ENCODE measurements around the gene LKAAEAR1. TPM values are rescaled to one million over a fixed set of nuclear protein-coding genes. Genes with fewer than 3 reads are reported as not detected.

LKAAEAR1 gene
- total and polyA plus RNA-seq, 2 experiments from 2014 or later: 1.8 TPM; not detected in 1

GRCh38 chr20:64077541-64077875 is 6.7 kb downstream of the LKAAEAR1 start:
- TF ChIP-seq REST (IDR thresholded peaks at IDR 0.05; ENCODE audit: unreplicated experiment): no peak
- TF ChIP-seq, protein P1, sequence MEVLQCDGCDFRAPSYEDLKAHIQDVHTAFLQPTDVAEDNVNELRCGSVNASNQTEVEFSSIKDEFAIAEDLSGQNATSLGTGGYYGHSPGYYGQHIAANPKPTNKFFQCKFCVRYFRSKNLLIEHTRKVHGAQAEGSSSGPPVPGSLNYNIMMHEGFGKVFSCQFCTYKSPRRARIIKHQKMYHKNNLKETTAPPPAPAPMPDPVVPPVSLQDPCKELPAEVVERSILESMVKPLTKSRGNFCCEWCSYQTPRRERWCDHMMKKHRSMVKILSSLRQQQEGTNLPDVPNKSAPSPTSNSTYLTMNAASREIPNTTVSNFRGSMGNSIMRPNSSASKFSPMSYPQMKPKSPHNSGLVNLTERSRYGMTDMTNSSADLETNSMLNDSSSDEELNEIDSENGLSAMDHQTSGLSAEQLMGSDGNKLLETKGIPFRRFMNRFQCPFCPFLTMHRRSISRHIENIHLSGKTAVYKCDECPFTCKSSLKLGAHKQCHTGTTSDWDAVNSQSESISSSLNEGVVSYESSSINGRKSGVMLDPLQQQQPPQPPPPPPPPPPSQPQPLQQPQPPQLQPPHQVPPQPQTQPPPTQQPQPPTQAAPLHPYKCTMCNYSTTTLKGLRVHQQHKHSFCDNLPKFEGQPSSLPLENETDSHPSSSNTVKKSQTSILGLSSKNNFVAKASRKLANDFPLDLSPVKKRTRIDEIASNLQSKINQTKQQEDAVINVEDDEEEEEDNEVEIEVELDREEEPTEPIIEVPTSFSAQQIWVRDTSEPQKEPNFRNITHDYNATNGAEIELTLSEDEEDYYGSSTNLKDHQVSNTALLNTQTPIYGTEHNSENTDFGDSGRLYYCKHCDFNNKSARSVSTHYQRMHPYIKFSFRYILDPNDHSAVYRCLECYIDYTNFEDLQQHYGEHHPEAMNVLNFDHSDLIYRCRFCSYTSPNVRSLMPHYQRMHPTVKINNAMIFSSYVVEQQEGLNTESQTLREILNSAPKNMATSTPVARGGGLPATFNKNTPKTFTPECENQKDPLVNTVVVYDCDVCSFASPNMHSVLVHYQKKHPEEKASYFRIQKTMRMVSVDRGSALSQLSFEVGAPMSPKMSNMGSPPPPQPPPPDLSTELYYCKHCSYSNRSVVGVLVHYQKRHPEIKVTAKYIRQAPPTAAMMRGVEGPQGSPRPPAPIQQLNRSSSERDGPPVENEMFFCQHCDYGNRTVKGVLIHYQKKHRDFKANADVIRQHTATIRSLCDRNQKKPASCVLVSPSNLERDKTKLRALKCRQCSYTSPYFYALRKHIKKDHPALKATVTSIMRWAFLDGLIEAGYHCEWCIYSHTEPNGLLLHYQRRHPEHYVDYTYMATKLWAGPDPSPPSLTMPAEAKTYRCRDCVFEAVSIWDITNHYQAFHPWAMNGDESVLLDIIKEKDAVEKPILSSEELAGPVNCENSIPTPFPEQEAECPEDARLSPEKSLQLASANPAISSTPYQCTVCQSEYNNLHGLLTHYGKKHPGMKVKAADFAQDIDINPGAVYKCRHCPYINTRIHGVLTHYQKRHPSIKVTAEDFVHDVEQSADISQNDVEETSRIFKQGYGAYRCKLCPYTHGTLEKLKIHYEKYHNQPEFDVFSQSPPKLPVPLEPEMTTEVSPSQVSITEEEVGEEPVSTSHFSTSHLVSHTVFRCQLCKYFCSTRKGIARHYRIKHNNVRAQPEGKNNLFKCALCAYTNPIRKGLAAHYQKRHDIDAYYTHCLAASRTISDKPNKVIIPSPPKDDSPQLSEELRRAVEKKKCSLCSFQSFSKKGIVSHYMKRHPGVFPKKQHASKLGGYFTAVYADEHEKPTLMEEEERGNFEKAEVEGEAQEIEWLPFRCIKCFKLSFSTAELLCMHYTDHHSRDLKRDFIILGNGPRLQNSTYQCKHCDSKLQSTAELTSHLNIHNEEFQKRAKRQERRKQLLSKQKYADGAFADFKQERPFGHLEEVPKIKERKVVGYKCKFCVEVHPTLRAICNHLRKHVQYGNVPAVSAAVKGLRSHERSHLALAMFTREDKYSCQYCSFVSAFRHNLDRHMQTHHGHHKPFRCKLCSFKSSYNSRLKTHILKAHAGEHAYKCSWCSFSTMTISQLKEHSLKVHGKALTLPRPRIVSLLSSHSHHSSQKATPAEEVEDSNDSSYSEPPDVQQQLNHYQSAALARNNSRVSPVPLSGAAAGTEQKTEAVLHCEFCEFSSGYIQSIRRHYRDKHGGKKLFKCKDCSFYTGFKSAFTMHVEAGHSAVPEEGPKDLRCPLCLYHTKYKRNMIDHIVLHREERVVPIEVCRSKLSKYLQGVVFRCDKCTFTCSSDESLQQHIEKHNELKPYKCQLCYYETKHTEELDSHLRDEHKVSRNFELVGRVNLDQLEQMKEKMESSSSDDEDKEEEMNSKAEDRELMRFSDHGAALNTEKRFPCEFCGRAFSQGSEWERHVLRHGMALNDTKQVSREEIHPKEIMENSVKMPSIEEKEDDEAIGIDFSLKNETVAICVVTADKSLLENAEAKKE (CRISPR knock-in tag; IDR thresholded peaks at IDR 0.05): no peak
- TF ChIP-seq STAT1 (IDR thresholded peaks at IDR 0.05; ENCODE audit: unreplicated experiment): no peak
- no peak for TF ChIP-seq ZNF114 (CRISPR knock-in tag; IDR thresholded peaks at IDR 0.05)
- no peak for TF ChIP-seq EZH2 (IDR thresholded peaks at IDR 0.05; ENCODE audit: low read depth, unreplicated experiment)
- TF ChIP-seq ZNF331 (CRISPR knock-in tag; IDR thresholded peaks at IDR 0.05; ENCODE audit: low read depth): no peak
- TF ChIP-seq POLR2AphosphoS5 (IDR thresholded peaks at IDR 0.05; ENCODE audit: low read depth): no peak
- TF ChIP-seq ETS1 (IDR thresholded peaks at IDR 0.05): no peak
- TF ChIP-seq EZH2phosphoT487 (IDR thresholded peaks at IDR 0.05; ENCODE audit: unreplicated experiment): no peak
- no peak for TF ChIP-seq JUNB (IDR thresholded peaks at IDR 0.05; ENCODE audit: unreplicated experiment)
- TF ChIP-seq NANOG (IDR thresholded peaks at IDR 0.05; ENCODE audit: borderline replicate concordance): no peak
- Histone ChIP-seq H3K27me3 (ENCODE audit: insufficient read depth) (peaks cover 19% of the 10 kb centered on the region; the same call in 1 of the 2 replicates), H4K20me1 (replicated peaks; ENCODE audit: insufficient read depth) (no peaks in the 10 kb centered on the region), H3K4me2 (no peak overlapping the region), H3F3A (replicated peaks; ENCODE audit: low read depth) (0 out of 2 replicates have a peak, but pooled peaks cover 5% of the 10 kb centered on the region), H3K36me3 (ENCODE audit: insufficient read depth) (no peaks in the 10 kb centered on the region), H3K9me2 (ENCODE audit: insufficient read depth) (no peaks in the 10 kb centered on the region), H2AFZ (no peak overlapping the region), H3K4me1 (ENCODE audit: insufficient read depth) (peaks cover 14% of the 10 kb centered on the region; the same call in 1 of the 2 replicates), H3K27ac (ENCODE audit: low read depth) (no peak overlapping the region), H3K4me3 (no peak overlapping the region), H3K79me2 (replicated peaks; ENCODE audit: insufficient read depth) (no peaks in the 10 kb centered on the region)
- Mint-ChIP-seq H3K9me3 (no peaks in the 10 kb centered on the region), H3K4me1 (peaks cover 22% of the 10 kb centered on the region; the same call in 2 of the 3 replicates), H3K4me3 (no peak overlapping the region), H3K27ac (no peak overlapping the region), H3K36me3 (ENCODE audit: low read depth) (peaks cover 2% of the 10 kb centered on the region; the same call in 1 of the 3 replicates), H3K27me3 (ENCODE audit: insufficient read depth, low read depth, poor library complexity) (peaks cover 27% of the 10 kb centered on the region)
- ATAC-seq (no peak), DNase-seq (ENCODE audit: low spot score) (no peak)
